HepG2 (cell line): ENCODE measurements around the gene CFAP210. TPM values are rescaled to one million over a fixed set of nuclear protein-coding genes. Genes with fewer than 3 reads are reported as not detected.
A peak's percentile ranks its signal among the peaks of the same experiment; 100 is the strongest.

ENCODE experiments used
- CHCHD3 ChIP-seq: sonication (generic); formaldehyde crosslinking; IDR thresholded peaks from 2 replicates; pipeline ENCODE4 v1.8.0; 2022; ENCODE audit warnings: mild to moderate bottlenecking, missing genetic modification reagents, moderate library complexity
- HOXA5 ChIP-seq: sonication (generic); formaldehyde crosslinking; IDR thresholded peaks from 2 replicates; pipeline ENCODE4 v1.4.0; 2020; ENCODE audit warnings: missing genetic modification reagents
- KDM2A ChIP-seq: sonication (generic); formaldehyde crosslinking; IDR thresholded peaks from 2 replicates; pipeline ENCODE4 v1.4.0; 2020; ENCODE audit warnings: low read depth, missing genetic modification reagents, borderline replicate concordance
- KDM5B ChIP-seq: sonication (generic); formaldehyde crosslinking; IDR thresholded peaks from 2 replicates; pipeline ENCODE4 v1.4.0; 2020; ENCODE audit warnings: missing genetic modification reagents, mild to moderate bottlenecking, borderline replicate concordance
- NCOR1 ChIP-seq: fragments of 200-600 bp; sonication (generic); IDR thresholded peaks from 2 replicates; pipeline ENCODE4 v1.7.0; 2017; ENCODE audit warnings: antibody characterized with exemption, low read length, borderline replicate concordance
- PATZ1 ChIP-seq: sonication (generic); formaldehyde crosslinking; IDR thresholded peaks from 2 replicates; pipeline ENCODE4 v1.4.0; 2020; ENCODE audit warnings: missing genetic modification reagents
- RAD51 ChIP-seq: fragments of 450-650 bp; IDR thresholded peaks from 2 replicates; pipeline ENCODE4 v1.6.1; 2016; ENCODE audit warnings: borderline replicate concordance
- REXO4 ChIP-seq: sonication (generic); formaldehyde crosslinking; IDR thresholded peaks from 2 replicates; pipeline ENCODE4 v1.8.0; 2022; ENCODE audit warnings: missing genetic modification reagents, mild to moderate bottlenecking, borderline replicate concordance
- STAG1 ChIP-seq: sonication (generic); formaldehyde crosslinking; IDR thresholded peaks from 2 replicates; pipeline ENCODE4 v1.4.0; 2020; ENCODE audit warnings: missing genetic modification reagents
- ZNF10 ChIP-seq: sonication (generic); formaldehyde crosslinking; IDR thresholded peaks from 2 replicates; pipeline ENCODE4 v1.4.0; 2020; ENCODE audit warnings: mild to moderate bottlenecking, low read depth, missing genetic modification reagents, borderline replicate concordance
- ZNF121 ChIP-seq: sonication (generic); formaldehyde crosslinking; IDR thresholded peaks from 2 replicates; pipeline ENCODE4 v1.5.0; 2020; ENCODE audit warnings: mild to moderate bottlenecking, missing genetic modification reagents
- ZNF225 ChIP-seq: sonication (generic); formaldehyde crosslinking; IDR thresholded peaks from 2 replicates; pipeline ENCODE4 v1.4.0; 2020; ENCODE audit warnings: mild to moderate bottlenecking, missing genetic modification reagents
- ZNF367 ChIP-seq: sonication (generic); formaldehyde crosslinking; IDR thresholded peaks from 2 replicates; pipeline ENCODE4 v1.4.0; 2020; ENCODE audit warnings: missing genetic modification reagents, borderline replicate concordance
- ZNF383 ChIP-seq: sonication (generic); formaldehyde crosslinking; IDR thresholded peaks from 2 replicates; pipeline ENCODE4 v1.4.0; 2020; ENCODE audit warnings: missing genetic modification reagents, mild to moderate bottlenecking, borderline replicate concordance
- ZNF577 ChIP-seq: sonication (generic); formaldehyde crosslinking; IDR thresholded peaks from 2 replicates; pipeline ENCODE4 v1.4.0; 2020; ENCODE audit warnings: mild to moderate bottlenecking, low read depth, missing genetic modification reagents, borderline replicate concordance
- ZNF83 ChIP-seq: sonication (generic); formaldehyde crosslinking; IDR thresholded peaks from 2 replicates; pipeline ENCODE4 v1.4.0; 2020; ENCODE audit warnings: missing genetic modification reagents, mild to moderate bottlenecking, borderline replicate concordance
- ZSCAN5A ChIP-seq: sonication (generic); formaldehyde crosslinking; IDR thresholded peaks from 2 replicates; pipeline ENCODE4 v1.8.0; 2022; ENCODE audit warnings: mild to moderate bottlenecking, missing genetic modification reagents, borderline replicate concordance
- polyA plus RNA-seq, 8 experiments: library from polyadenylated mRNA; depleted of rRNA in 3 of 8; stranded (reverse) in 7 of 8; unstranded in 1 of 8; fragments of >200 nt; fragmentation: Illumina TruSeq in 4 of 8; extraction: Trizol in 4 of 8; gene quantifications; 2 replicates each; pipeline versions ENCODE4 v1.2.1 to v1.2.3, GENCODE V29; 2011 to 2016; ENCODE audit warnings: low read depth in 4 of 8, missing spikeins in 1 of 8, mixed read lengths in 1 of 8; ENCODE audit not compliant: insufficient read depth in 1 of 8
- total RNA-seq, 5 experiments: library from RNA; depleted of rRNA; stranded (reverse); fragments of >200 nt; fragmentation: Illumina TruSeq; extraction: Trizol; gene quantifications; 2 replicates each; pipeline ENCODE4 v1.2.3, GENCODE V29; 2016; ENCODE audit warnings: low read depth in 1 of 5
- TF ChIP-seq, protein P1 (sequence below): sonication (generic); formaldehyde crosslinking; IDR thresholded peaks from 2 replicates; pipeline ENCODE4 v1.4.0; 2020; ENCODE audit warnings: missing genetic modification reagents
- TF ChIP-seq, protein P2 (sequence below): sonication (generic); formaldehyde crosslinking; IDR thresholded peaks from 2 replicates; pipeline ENCODE4 v1.5.0; 2020; ENCODE audit warnings: mild to moderate bottlenecking, missing genetic modification reagents
- TF ChIP-seq, protein P3 (sequence below): sonication (generic); formaldehyde crosslinking; IDR thresholded peaks from 2 replicates; pipeline ENCODE4 v1.4.0; 2020; ENCODE audit warnings: missing genetic modification reagents, borderline replicate concordance
- TF ChIP-seq, protein P4 (sequence below): sonication (generic); formaldehyde crosslinking; IDR thresholded peaks from 2 replicates; pipeline ENCODE4 v1.8.1; 2023; ENCODE audit warnings: mild to moderate bottlenecking, missing genetic modification reagents

CFAP210 gene
- total and polyA plus RNA-seq, 2 of the 13 experiments (the other 11 are each of a cell fraction or from before 2014, with no cell fraction given) = 0.18 TPM; not detected in 1

- TF ChIP-seq ZNF577 (no peak), RAD51 (no peak), ZNF10 (no peak), ZNF121 (CRISPR knock-in tag) (no peak), ZNF225 (peak; percentile 84), KDM5B (CRISPR knock-in tag) (no peak), HOXA5 (CRISPR knock-in tag) (no peak), KDM2A (CRISPR knock-in tag) (peak; percentile 30; the same call in 1 of the 2 replicates), STAG1 (CRISPR knock-in tag) (no peak), PATZ1 (CRISPR knock-in tag) (0 out of 2 replicates have a peak, but pooled peaks have one; percentile 27), NCOR1 (peak; percentile 42; the same call in 1 of the 2 replicates), ZNF383 (CRISPR knock-in tag) (no peak), ZNF367 (no peak), REXO4 (CRISPR knock-in tag) (no peak), ZSCAN5A (0 out of 2 replicates have a peak, but pooled peaks have one; percentile 49), CHCHD3 (CRISPR knock-in tag) (no peak), ZNF83 (no peak)
- TF ChIP-seq, protein P1, sequence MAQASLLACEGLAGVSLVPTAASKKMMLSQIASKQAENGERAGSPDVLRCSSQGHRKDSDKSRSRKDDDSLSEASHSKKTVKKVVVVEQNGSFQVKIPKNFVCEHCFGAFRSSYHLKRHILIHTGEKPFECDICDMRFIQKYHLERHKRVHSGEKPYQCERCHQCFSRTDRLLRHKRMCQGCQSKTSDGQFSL (CRISPR knock-in tag) = no peak
- TF ChIP-seq, protein P2, sequence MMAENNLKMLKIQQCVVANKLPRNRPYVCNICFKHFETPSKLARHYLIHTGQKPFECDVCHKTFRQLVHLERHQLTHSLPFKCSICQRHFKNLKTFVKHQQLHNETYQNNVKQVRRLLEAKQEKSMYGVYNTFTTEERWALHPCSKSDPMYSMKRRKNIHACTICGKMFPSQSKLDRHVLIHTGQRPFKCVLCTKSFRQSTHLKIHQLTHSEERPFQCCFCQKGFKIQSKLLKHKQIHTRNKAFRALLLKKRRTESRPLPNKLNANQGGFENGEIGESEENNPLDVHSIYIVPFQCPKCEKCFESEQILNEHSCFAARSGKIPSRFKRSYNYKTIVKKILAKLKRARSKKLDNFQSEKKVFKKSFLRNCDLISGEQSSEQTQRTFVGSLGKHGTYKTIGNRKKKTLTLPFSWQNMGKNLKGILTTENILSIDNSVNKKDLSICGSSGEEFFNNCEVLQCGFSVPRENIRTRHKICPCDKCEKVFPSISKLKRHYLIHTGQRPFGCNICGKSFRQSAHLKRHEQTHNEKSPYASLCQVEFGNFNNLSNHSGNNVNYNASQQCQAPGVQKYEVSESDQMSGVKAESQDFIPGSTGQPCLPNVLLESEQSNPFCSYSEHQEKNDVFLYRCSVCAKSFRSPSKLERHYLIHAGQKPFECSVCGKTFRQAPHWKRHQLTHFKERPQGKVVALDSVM (CRISPR knock-in tag) = no peak
- TF ChIP-seq, protein P3, sequence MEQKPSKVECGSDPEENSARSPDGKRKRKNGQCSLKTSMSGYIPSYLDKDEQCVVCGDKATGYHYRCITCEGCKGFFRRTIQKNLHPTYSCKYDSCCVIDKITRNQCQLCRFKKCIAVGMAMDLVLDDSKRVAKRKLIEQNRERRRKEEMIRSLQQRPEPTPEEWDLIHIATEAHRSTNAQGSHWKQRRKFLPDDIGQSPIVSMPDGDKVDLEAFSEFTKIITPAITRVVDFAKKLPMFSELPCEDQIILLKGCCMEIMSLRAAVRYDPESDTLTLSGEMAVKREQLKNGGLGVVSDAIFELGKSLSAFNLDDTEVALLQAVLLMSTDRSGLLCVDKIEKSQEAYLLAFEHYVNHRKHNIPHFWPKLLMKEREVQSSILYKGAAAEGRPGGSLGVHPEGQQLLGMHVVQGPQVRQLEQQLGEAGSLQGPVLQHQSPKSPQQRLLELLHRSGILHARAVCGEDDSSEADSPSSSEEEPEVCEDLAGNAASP (CRISPR knock-in tag) = 0 out of 2 replicates have a peak, but pooled peaks have one; percentile 4
- TF ChIP-seq, protein P4, sequence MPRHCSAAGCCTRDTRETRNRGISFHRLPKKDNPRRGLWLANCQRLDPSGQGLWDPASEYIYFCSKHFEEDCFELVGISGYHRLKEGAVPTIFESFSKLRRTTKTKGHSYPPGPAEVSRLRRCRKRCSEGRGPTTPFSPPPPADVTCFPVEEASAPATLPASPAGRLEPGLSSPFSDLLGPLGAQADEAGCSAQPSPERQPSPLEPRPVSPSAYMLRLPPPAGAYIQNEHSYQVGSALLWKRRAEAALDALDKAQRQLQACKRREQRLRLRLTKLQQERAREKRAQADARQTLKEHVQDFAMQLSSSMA = no peak
These were observed 22.9 kb upstream of the CFAP210 start (continued) for GRCh38 chr2:169716938-169717690.
